ENCODE data around the gene SREBF1.
"Not testable (repeated sequence)": the region's sequence is repeated elsewhere in the genome, so short reads cannot be mapped to it uniquely, and the experiment has no call there.

SREBF1 gene

DNA sequence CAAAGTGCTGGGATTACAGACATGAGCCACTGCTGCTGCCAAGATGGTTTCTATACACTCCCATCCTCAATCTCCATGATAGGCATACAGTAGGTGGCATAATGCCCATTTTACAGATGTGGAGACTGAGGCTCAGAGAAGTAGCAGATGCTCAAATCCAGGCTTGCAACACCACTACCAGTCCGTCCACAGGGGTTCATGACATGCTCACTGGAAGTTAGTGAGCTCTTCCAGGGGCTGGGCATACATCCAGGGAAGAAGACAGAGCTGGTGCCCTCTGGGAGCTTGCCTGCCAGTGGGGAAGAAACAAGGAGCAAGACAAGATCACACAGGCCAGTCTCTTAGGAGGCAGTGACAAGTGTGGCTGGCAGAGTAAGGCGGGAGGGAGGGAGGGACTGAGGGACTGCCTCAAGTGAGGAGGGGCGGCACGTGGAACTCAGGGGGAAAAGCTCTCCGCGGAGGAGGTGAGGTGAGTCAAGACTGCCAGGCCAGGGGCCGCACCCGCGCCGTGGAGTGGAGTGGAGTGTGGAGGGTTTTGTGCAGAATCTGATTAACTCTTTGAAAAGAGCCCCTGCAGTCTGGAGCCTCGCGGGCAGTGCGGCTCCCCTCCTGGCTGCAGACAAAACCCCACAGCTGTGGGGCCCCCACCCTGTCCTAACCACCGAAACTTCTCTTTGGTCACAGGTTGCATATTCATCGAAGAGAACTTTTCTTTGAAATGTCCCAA is 27.9 kb downstream of the SREBF1 start:
- Histone ChIP-seq H3K9me3 (ENCODE audit: insufficient read depth, low read length, severe bottlenecking) (no peaks in the 10 kb centered on the region), H3K36me3 (ENCODE audit: insufficient read depth, low read length) (peaks cover 81% of the 10 kb centered on the region), H2AFZ (ENCODE audit: low read depth, low read length) (no peak overlapping the region), H3K27me3 (ENCODE audit: insufficient read depth, low read length, poor library complexity) (no peaks in the 10 kb centered on the region), H4K20me1 (ENCODE audit: insufficient read depth, low read length) (peaks cover 36% of the 10 kb centered on the region), H3K27ac (ENCODE audit: low read length) (no peak overlapping the region), H3K4me1 (ENCODE audit: insufficient read depth, low read length) (no peaks in the 10 kb centered on the region), H3K4me2 (ENCODE audit: insufficient read depth, low read length) (no peak overlapping the region), H3K79me2 (ENCODE audit: insufficient read depth, low read length) (no peaks in the 10 kb centered on the region), H3K4me3 (ENCODE audit: low read depth in 1 of 2, low read length in 2 of 2) (no peak overlapping the region), H3K9ac (ENCODE audit: low read depth, low read length) (no peak overlapping the region)
- DNase-seq = no peak
- no peak for ATAC-seq (ENCODE audit: insufficient read depth, low read depth)
- no peak for TF ChIP-seq EZH2 (IDR thresholded peaks at IDR 0.05; ENCODE audit: borderline replicate concordance, low read depth, low read length, severe bottlenecking)
- TF ChIP-seq, protein P1, sequence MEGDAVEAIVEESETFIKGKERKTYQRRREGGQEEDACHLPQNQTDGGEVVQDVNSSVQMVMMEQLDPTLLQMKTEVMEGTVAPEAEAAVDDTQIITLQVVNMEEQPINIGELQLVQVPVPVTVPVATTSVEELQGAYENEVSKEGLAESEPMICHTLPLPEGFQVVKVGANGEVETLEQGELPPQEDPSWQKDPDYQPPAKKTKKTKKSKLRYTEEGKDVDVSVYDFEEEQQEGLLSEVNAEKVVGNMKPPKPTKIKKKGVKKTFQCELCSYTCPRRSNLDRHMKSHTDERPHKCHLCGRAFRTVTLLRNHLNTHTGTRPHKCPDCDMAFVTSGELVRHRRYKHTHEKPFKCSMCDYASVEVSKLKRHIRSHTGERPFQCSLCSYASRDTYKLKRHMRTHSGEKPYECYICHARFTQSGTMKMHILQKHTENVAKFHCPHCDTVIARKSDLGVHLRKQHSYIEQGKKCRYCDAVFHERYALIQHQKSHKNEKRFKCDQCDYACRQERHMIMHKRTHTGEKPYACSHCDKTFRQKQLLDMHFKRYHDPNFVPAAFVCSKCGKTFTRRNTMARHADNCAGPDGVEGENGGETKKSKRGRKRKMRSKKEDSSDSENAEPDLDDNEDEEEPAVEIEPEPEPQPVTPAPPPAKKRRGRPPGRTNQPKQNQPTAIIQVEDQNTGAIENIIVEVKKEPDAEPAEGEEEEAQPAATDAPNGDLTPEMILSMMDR (IDR thresholded peaks at IDR 0.05; ENCODE audit: borderline replicate concordance, extremely low read depth, low read length, poor library complexity, severe bottlenecking) = no peak

DNA sequence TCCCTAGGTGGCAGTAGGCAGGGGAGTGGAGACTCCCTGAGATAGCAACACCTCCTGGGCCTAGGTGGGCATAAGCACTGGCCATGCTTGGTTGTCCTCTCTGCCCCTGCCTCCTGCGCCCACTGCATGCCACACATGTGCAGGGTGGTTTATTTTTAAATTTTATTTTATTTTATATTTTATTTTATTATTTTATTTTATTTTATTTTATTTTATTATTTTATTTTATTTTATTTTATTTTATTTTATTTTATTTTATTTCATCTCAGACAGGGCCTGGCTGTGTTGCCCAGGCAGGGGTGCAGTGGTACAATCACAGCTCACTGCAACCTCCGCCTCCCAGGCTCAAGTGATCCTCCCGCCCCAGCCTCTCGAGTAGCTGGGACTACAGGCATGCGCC is 28.6 kb downstream of the SREBF1 start:
- not testable (repeated sequence) for H2AFZ ChIP-seq (ENCODE audit: low read depth, low read length); H3K9ac ChIP-seq (ENCODE audit: low read depth, low read length); H3K79me2 ChIP-seq (ENCODE audit: insufficient read depth, low read length); H3K4me3 ChIP-seq (ENCODE audit: low read depth in 1 of 2, low read length in 2 of 2); H3K9me3 ChIP-seq (ENCODE audit: insufficient read depth, low read length, severe bottlenecking); H3K27ac ChIP-seq (ENCODE audit: low read length); DNase-seq; H3K4me1 ChIP-seq (ENCODE audit: insufficient read depth, low read length); H3K4me2 ChIP-seq (ENCODE audit: insufficient read depth, low read length); ATAC-seq (ENCODE audit: insufficient read depth, low read depth); H3K27me3 ChIP-seq (ENCODE audit: insufficient read depth, low read length, poor library complexity)
- Histone ChIP-seq H3K36me3 (ENCODE audit: insufficient read depth, low read length) (peaks cover 81% of the 10 kb centered on the region), H4K20me1 (ENCODE audit: insufficient read depth, low read length) (peaks cover 36% of the 10 kb centered on the region)

DNA sequence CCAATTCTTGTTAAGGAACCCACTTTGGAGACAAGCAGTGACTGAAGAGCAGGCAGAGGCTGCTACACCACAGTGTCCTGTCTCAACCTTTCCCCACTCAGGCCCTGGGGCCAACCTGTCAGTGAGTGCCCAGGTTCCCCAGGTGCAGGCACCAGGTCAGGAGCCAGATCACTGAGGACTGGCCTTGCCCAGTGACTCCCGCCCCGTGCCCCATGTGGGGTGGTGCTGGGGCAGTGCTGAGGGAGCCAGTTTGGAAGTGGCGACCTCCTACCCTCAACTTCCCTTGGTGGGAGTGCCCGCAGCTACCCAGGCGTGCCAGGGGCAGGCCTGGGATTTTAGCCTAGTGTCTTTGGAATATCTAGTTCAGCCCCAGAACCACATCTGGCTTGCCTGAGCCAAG is 29.3 kb downstream of the SREBF1 start:
- Histone ChIP-seq H3K9me3 (ENCODE audit: insufficient read depth, low read length, severe bottlenecking) (no peaks in the 10 kb centered on the region), H3K79me2 (ENCODE audit: insufficient read depth, low read length) (no peaks in the 10 kb centered on the region), H3K36me3 (ENCODE audit: insufficient read depth, low read length) (peaks cover 77% of the 10 kb centered on the region), H3K27ac (ENCODE audit: low read length) (no peak overlapping the region), H2AFZ (ENCODE audit: low read depth, low read length) (no peak overlapping the region), H3K4me2 (ENCODE audit: insufficient read depth, low read length) (no peak overlapping the region), H3K4me1 (ENCODE audit: insufficient read depth, low read length) (no peaks in the 10 kb centered on the region), H3K9ac (ENCODE audit: low read depth, low read length) (no peak overlapping the region), H3K27me3 (ENCODE audit: insufficient read depth, low read length, poor library complexity) (no peaks in the 10 kb centered on the region), H4K20me1 (ENCODE audit: insufficient read depth, low read length) (peaks cover 30% of the 10 kb centered on the region), H3K4me3 (ENCODE audit: low read depth in 1 of 2, low read length in 2 of 2) (no peak overlapping the region)
- TF ChIP-seq, protein P1 (IDR thresholded peaks at IDR 0.05; ENCODE audit: borderline replicate concordance, extremely low read depth, low read length, poor library complexity, severe bottlenecking) = no peak
- TF ChIP-seq EZH2 (IDR thresholded peaks at IDR 0.05; ENCODE audit: borderline replicate concordance, low read depth, low read length, severe bottlenecking) = no peak
- ATAC-seq (ENCODE audit: insufficient read depth, low read depth) = no peak
- no peak for DNase-seq

DNA sequence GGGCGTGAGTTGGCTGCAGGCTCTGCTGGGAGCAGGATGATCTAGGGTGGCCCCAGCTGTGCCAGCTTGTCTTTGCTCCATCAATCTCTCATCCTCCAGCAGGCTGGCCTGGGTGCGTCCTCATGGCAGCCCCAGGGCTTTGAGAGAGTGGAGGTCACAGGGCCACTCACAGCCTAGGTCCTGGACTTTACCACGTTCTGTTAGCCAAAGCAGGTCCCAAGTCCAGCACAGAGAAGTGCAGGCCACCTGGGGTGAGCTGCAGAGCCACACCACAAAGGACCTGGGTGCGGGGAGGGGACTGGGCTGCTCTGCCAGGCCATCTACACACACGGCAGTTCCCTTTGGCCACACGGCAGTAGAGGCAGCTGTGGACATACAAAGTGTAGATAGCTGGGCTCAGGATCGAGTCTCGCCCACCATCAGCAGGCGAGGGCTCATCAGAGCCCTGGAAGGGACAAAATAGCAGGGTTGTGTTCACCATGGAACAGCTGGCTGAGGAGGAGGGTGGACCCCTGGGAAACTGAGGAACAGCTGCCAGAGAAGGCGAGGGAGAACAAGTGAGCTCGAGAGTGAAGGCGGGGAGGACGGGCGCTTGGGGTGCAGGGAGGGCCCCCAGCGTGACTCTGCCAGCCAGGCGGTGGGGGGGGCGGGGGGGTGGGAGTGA is 30.0 kb downstream of the SREBF1 start:
- Histone ChIP-seq H3K4me1 (ENCODE audit: insufficient read depth, low read length) (no peaks in the 10 kb centered on the region), H3K9me3 (ENCODE audit: insufficient read depth, low read length, severe bottlenecking) (no peaks in the 10 kb centered on the region), H3K27me3 (ENCODE audit: insufficient read depth, low read length, poor library complexity) (no peaks in the 10 kb centered on the region), H3K4me2 (ENCODE audit: insufficient read depth, low read length) (no peak overlapping the region), H3K27ac (ENCODE audit: low read length) (no peak overlapping the region), H4K20me1 (ENCODE audit: insufficient read depth, low read length) (peaks cover 33% of the 10 kb centered on the region), H3K9ac (ENCODE audit: low read depth, low read length) (no peak overlapping the region), H3K36me3 (ENCODE audit: insufficient read depth, low read length) (peaks cover 75% of the 10 kb centered on the region), H2AFZ (ENCODE audit: low read depth, low read length) (no peak overlapping the region), H3K79me2 (ENCODE audit: insufficient read depth, low read length) (no peaks in the 10 kb centered on the region), H3K4me3 (ENCODE audit: low read depth in 1 of 2, low read length in 2 of 2) (no peak overlapping the region)
- DNase-seq (no peak), ATAC-seq (ENCODE audit: insufficient read depth, low read depth) (no peak)
- no peak for TF ChIP-seq EZH2 (IDR thresholded peaks at IDR 0.05; ENCODE audit: borderline replicate concordance, low read depth, low read length, severe bottlenecking)
- TF ChIP-seq, protein P1 (IDR thresholded peaks at IDR 0.05; ENCODE audit: borderline replicate concordance, extremely low read depth, low read length, poor library complexity, severe bottlenecking) = no peak
